ENCODE data around the gene KRT6A.
"Not testable (repeated sequence)": the region's sequence is repeated elsewhere in the genome, so short reads cannot be mapped to it uniquely, and the experiment has no call there.

Gene KRT6A

GRCh38 chr12:52499806-52500560 is 6.9 kb upstream of the KRT6A start:
- DNase-seq: no peak

- no peak for DNase-seq
These were observed 5.9 kb upstream of the KRT6A start for GRCh38 chr12:52498946-52499345.

- DNase-seq: no peak
These were observed 4.9 kb upstream of the KRT6A start for GRCh38 chr12:52497975-52498374.

GRCh38 chr12:52496590-52497071 is 3.6 kb upstream of the KRT6A start:
- DNase-seq: no peak

GRCh38 chr12:52496054-52496453 is 3.0 kb upstream of the KRT6A start:
- DNase-seq: peak; percentile 85

GRCh38 chr12:52495389-52495788 is 2.3 kb upstream of the KRT6A start:
- DNase-seq: peak; percentile 93

- no peak for DNase-seq
These were observed 1.5 kb upstream of the KRT6A start for GRCh38 chr12:52494518-52494917.

- no peak for DNase-seq
These were observed 1.0 kb upstream of the KRT6A start for GRCh38 chr12:52494100-52494499.

GRCh38 chr12:52492405-52492804 is 652 bp downstream of the KRT6A start:
- not testable (repeated sequence) for DNase-seq

- not testable (repeated sequence) for DNase-seq
These were observed 1.6 kb downstream of the KRT6A start for GRCh38 chr12:52491495-52491894.

GRCh38 chr12:52488736-52489135 is 4.3 kb downstream of the KRT6A start:
- no peak for DNase-seq

- not testable (repeated sequence) for DNase-seq
These were observed 5.2 kb downstream of the KRT6A start for GRCh38 chr12:52487744-52488443.

GRCh38 chr12:52487211-52487610 is 5.8 kb downstream of the KRT6A start:
- DNase-seq: no peak

GRCh38 chr12:52486166-52487105 is 6.6 kb downstream of the KRT6A start:
- no peak for DNase-seq

GRCh38 chr12:52480073-52480472 is 13.0 kb downstream of the KRT6A start:
- DNase-seq: no peak

GRCh38 chr12:52477651-52478050 is 15.4 kb downstream of the KRT6A start:
- DNase-seq: no peak

- DNase-seq: no peak
These were observed 18.8 kb downstream of the KRT6A start for GRCh38 chr12:52474212-52474611.

- peak; percentile 86 for DNase-seq
These were observed 19.3 kb downstream of the KRT6A start, which contains the start of gene KRT6C for GRCh38 chr12:52473768-52474167. Gene KRT6C (minus strand): TSS chr12:52473805. CDS start chr12:52473737, 68 bp downstream.

GRCh38 chr12:52469853-52470252 is 23.2 kb downstream of the KRT6A start:
- DNase-seq: no peak

GRCh38 chr12:52464897-52465296 is 28.2 kb downstream of the KRT6A start:
- no peak for DNase-seq

GRCh38 chr12:52461693-52462092 is 31.4 kb downstream of the KRT6A start:
- peak; percentile 62 for DNase-seq

GRCh38 chr12:52458861-52459260 is 34.2 kb downstream of the KRT6A start:
- no peak for DNase-seq

GRCh38 chr12:52455821-52456220 is 37.2 kb downstream of the KRT6A start:
- DNase-seq: no peak

All from RPMI8226 (cell line).